CD8-positive, alpha-beta memory T cell (primary cell): Measurements from ENCODE around the gene BDP1. TPM values are rescaled to one million over a fixed set of nuclear protein-coding genes. Genes with fewer than 3 reads are reported as not detected.
"Not testable (repeated sequence)": the region's sequence is repeated elsewhere in the genome, so short reads cannot be mapped to it uniquely, and the experiment has no call there.

Experiments used
- CTCF ChIA-PET: fragments of 350-600 bp; sonication (Branson Sonifier 250); formaldehyde crosslinking; loops from one replicate; lab custom pipeline; 2021; ENCODE audit warnings: antibody characterized with exemption; lab: Charles Lee
- POLR2A ChIA-PET: fragments of 350-600 bp; sonication (Branson Sonifier 250); formaldehyde crosslinking; loops from one replicate; lab custom pipeline; 2021; ENCODE audit warnings: antibody characterized with exemption; lab: Charles Lee
- DNase-seq, 5 donors: peaks; one replicate each; pipeline versions ENCODE4 v3.0.0 to v3.0.0-alpha.2; 2020 to 2022; ENCODE audit warnings: mixed read lengths in 1 of 5
- H3K27ac ChIP-seq: one replicate; pipeline ENCODE4 v1.7.0; 2013; ENCODE audit warnings: low read depth, mild to moderate bottlenecking, low read length, moderate library complexity
- H3K27me3 ChIP-seq: 2 replicates; pipeline ENCODE4 v1.7.0; 2013; ENCODE audit warnings: low read length, mild to moderate bottlenecking; ENCODE audit not compliant: insufficient read depth, poor library complexity, severe bottlenecking
- H3K36me3 ChIP-seq: 2 replicates; pipeline ENCODE4 v1.7.0; 2013; ENCODE audit warnings: mild to moderate bottlenecking, low read length, moderate library complexity; ENCODE audit not compliant: insufficient read depth
- H3K4me1 ChIP-seq: 2 replicates; pipeline ENCODE4 v1.7.0; 2013; ENCODE audit warnings: mild to moderate bottlenecking, low read length, moderate library complexity; ENCODE audit not compliant: insufficient read depth
- H3K4me3 ChIP-seq: 2 replicates; pipeline ENCODE4 v1.7.0; 2013; ENCODE audit warnings: mild to moderate bottlenecking, low read length
- H3K9me3 ChIP-seq: 2 replicates; pipeline ENCODE4 v1.7.0; 2013; ENCODE audit warnings: mild to moderate bottlenecking, low read length
- H3K27ac Mint-ChIP-seq, 8 donors: one replicate each; pipeline ENCODE4 v1.8.0; 2020 to 2021; ENCODE audit warnings: mixed read lengths in 8 of 8, mild to moderate bottlenecking in 6 of 8, inconsistent platforms in 3 of 8, moderate library complexity in 3 of 8
- H3K27me3 Mint-ChIP-seq, 2 donors: one replicate each; pipeline ENCODE4 v1.8.0; 2020 to 2021; ENCODE audit warnings: mixed read lengths in 2 of 2, mild to moderate bottlenecking in 1 of 2, moderate library complexity in 1 of 2
- H3K36me3 Mint-ChIP-seq, 3 donors: one replicate each; pipeline ENCODE4 v1.8.0; 2020 to 2021; ENCODE audit warnings: mixed read lengths in 3 of 3, inconsistent platforms in 1 of 3, mild to moderate bottlenecking in 1 of 3
- H3K4me1 Mint-ChIP-seq, 3 donors: one replicate each; pipeline ENCODE4 v1.8.0; 2020 to 2021; ENCODE audit warnings: mixed read lengths in 3 of 3, inconsistent platforms in 1 of 3, mild to moderate bottlenecking in 1 of 3
- H3K4me3 Mint-ChIP-seq, 7 donors: one replicate each; pipeline ENCODE4 v1.8.0; 2020 to 2021; ENCODE audit warnings: mixed read lengths in 7 of 7, mild to moderate bottlenecking in 6 of 7, moderate library complexity in 4 of 7, inconsistent platforms in 2 of 7
- H3K9me3 Mint-ChIP-seq, 5 donors: one replicate each; pipeline ENCODE4 v1.8.0; 2020 to 2022; ENCODE audit warnings: mixed read lengths in 5 of 5, mild to moderate bottlenecking in 3 of 5, moderate library complexity in 2 of 5, inconsistent platforms in 1 of 5
- polyA plus RNA-seq: library from polyadenylated mRNA; unstranded; fragments of 300-500 nt; fragmentation: Illumina TruSeq; gene quantifications from one replicate; pipeline ENCODE4 v1.2.3, GENCODE V29; 2021
- total RNA-seq, 2 experiments: library from RNA; stranded (reverse); gene quantifications; one replicate each; pipeline ENCODE4 v1.2.3, GENCODE V29; 2021

Gene BDP1, protein sequence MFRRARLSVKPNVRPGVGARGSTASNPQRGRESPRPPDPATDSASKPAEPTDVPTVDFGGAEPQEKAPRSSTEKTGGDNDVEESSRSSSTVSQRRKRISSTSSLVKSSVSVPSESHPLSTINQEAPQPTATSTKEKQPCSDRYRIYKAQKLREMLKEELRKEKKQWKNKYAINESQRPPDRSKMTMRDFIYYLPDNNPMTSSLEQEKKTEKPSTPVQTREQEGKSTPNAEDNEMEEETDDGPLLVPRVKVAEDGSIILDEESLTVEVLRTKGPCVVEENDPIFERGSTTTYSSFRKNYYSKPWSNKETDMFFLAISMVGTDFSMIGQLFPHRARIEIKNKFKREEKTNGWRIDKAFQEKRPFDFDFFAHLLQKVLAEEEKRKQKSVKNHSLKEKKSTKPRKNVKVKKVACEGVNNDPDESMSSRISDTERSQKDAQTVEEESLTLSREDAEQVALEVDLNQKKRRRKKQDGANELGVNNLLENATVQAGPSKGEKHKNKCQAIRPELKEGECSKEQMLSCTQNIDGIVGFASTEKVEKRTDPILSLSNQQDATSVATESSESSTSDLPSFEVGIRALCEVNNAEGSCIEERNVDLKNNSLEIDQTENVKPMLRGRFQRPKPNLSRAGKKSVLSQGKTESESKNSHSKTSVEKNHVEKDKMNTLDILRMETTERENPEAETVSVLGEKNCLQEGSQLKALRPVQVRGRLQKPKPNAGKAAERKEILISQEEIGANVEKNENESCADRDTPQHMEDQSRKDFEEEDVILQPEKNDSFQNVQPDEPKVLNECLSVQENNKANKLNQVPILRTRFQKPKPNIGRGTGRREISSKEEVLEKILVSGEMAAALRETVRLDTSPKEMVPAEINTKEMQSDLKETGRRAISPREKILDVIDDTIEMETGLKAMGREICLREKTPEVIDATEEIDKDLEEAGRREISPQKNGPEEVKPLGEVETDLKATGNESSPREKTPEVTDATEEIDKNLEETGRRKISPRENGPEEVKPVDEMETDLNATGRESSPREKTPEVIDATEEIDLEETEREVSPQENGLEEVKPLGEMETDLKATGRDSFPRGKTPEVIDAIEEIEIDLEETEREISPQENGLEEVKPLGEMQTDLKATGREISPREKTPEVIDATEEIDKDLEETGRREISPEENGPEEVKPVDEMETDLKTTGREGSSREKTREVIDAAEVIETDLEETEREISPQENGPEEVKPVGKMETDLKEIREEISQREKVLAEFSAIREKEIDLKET (N-terminal part only)
- total RNA-seq (10 to 100 TPM; 33.4 to 35.0 TPM), polyA plus RNA-seq (18.1 TPM)

DNA sequence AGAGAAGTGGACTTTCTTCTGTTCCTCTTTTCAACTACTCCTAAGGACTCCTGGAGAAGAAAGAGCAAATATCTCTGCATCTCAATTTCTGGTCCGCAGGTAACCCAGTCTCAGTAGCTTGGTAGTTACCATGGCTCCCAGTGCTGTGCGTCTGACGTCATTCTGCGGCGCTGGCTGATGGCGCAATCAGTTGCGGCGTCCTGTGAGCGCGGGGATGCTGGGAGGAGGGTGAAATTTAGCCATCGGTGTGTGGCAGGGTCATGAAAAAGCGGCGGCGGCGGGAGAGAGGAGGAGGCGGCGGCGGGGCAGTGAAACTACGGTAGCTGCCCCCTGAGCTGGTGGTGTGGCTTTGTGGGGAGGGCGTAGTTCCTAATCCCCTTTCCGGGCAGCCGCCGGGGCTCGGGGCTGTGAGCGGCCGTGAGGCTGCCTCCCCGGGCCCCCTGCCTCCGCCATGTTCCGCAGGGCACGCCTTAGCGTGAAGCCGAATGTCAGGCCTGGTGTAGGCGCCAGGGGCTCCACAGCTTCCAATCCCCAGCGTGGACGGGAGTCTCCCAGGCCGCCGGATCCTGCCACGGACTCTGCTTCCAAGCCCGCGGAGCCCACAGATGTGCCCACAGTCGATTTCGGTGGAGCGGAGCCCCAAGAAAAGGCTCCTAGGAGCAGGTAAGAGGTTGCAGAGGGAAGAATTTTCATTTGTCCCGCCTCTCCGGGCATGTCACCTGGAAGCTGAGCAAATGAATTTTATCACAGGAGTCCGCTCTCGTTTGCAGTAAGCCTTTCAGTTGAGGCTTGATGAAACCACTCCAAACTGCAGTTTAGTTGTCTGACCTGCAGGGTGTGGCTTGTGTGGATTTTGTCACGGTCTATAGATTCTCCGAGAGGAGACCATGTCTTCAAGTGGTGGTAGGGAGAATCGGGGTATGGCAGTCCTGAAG is at the start of gene BDP1:
BDP1 (plus strand) TSS at position 225 of the 935 bp plus-strand sequence; CDS start at position 452, 227 bp downstream.
- Mint-ChIP-seq H3K27ac (peak within 1 kb of the TSS; percentile 93 to 100 (median 98)), H3K9me3 (no peaks in the 10 kb centered on the region), H3K36me3 (peaks cover 0 to 28% (median 2%) of the 10 kb centered on the region in 3 donors), H3K27me3 (peaks cover 5 to 12% of the 10 kb centered on the region in 2 donors), H3K4me3 (peak within 1 kb of the TSS; percentile 90 to 100 (median 94)), H3K4me1 (peaks cover 27 to 40% (median 32%) of the 10 kb centered on the region in 3 donors)
- Histone ChIP-seq H3K9me3 (no peaks in the 10 kb centered on the region), H3K4me3 (peak within 1 kb of the TSS; percentile 96), H3K36me3 (peaks cover 24% of the 10 kb centered on the region), H3K27ac (peak within 1 kb of the TSS; percentile 97), H3K4me1 (peaks cover 15% of the 10 kb centered on the region), H3K27me3 (no peaks in the 10 kb centered on the region)
- ChIA-PET POLR2A (interaction anchor here (0.6 to 1.4 kb wide), 2 partner anchors 14 to 145 kb away, joined by 3 to 4 read pairs; no protein-coding TSS in a partner anchor), CTCF (interaction anchor here (1.0 to 1.4 kb wide), 2 partner anchors 16 to 146 kb away, joined by 3 to 5 read pairs; no protein-coding TSS in a partner anchor)
- DNase-seq, result peak; percentile 92 to 98 (median 95)

DNA sequence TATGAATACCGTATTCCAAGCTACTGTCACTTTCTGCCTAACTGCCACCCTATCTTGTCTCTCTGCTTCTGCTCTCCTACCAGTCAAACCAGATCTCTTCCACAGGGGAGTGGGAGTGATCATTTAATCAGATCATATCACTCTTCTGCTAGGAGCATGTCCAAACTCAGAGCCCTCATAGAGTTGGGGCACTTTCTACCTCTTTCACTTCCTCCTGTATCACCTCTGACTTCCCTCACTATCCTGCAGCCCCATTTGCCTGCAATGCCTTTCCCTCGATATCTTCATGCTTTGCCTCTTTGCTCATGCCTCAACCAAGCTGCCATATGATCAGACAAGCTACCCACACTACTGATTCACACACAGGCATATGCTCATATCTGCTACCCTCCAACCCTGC is 45.4 kb upstream of the BDP1 start:
- H3K36me3 ChIP-seq, H3K4me1 ChIP-seq, H3K4me1 Mint-ChIP-seq, H3K36me3 Mint-ChIP-seq, POLR2A ChIA-PET, H3K9me3 Mint-ChIP-seq, H3K4me3 Mint-ChIP-seq, CTCF ChIA-PET, DNase-seq, H3K9me3 ChIP-seq, H3K27ac ChIP-seq, H3K4me3 ChIP-seq, H3K27me3 ChIP-seq: not testable (repeated sequence)
- peak overlapping the region in 1 of 8 donors; percentile 4 for H3K27ac Mint-ChIP-seq
- H3K27me3 Mint-ChIP-seq, result peaks cover 2 to 26% of the 10 kb centered on the region in 2 donors

DNA sequence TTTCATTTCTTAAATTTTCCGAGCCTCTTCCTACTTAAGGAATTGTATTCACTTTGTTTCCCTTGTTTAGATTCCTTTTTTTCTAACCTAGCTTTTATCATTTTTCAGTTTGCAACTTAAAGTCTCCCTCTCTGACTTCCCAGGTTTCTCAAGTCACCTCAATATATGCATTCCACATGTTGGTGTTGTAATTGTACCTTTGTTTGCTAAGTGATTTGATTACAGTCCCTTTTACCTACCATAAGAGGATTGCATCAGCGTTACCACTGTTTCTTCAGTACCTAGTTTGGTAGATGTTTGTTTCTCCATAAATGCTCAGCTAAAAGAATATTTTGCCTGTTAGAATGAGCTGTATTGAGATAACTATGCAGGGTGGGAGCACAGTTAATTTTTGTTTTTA is 39.8 kb upstream of the BDP1 start:
- H3K27ac ChIP-seq, POLR2A ChIA-PET, H3K4me3 Mint-ChIP-seq, H3K9me3 ChIP-seq, DNase-seq, H3K36me3 Mint-ChIP-seq, H3K36me3 ChIP-seq, H3K4me1 Mint-ChIP-seq, H3K27me3 ChIP-seq, H3K9me3 Mint-ChIP-seq, H3K4me1 ChIP-seq, CTCF ChIA-PET, H3K4me3 ChIP-seq: not testable (repeated sequence)
- peak overlapping the region in 1 of 8 donors; percentile 33 for H3K27ac Mint-ChIP-seq
- H3K27me3 Mint-ChIP-seq, result peaks cover 3 to 51% of the 10 kb centered on the region in 2 donors

DNA sequence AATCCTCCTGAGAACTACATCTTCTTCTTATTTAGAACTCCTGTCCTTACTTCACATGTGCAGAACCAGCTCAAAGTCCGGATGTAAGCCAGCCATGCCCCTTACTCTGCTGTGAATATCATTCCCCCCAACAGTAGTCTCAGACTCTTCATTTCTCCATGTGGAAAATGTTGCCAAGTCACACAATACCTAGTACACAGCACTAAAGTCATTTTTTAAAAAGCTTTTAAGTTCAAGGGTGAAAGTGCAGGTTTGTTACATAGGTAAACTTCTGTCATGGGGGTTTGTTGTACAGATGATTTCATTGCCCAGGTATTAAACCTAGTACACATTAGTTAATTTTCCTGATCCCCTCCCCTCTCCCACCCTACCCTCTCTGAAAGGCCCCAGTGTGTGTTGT is 37.4 kb upstream of the BDP1 start:
- H3K4me3 Mint-ChIP-seq, H3K27ac Mint-ChIP-seq, H3K9me3 Mint-ChIP-seq, H3K36me3 Mint-ChIP-seq, H3K4me3 ChIP-seq, H3K27me3 ChIP-seq, H3K27ac ChIP-seq, H3K4me1 ChIP-seq, H3K36me3 ChIP-seq, POLR2A ChIA-PET, H3K9me3 ChIP-seq, CTCF ChIA-PET, H3K4me1 Mint-ChIP-seq, DNase-seq: not testable (repeated sequence)
- peaks cover 3 to 57% of the 10 kb centered on the region in 2 donors for H3K27me3 Mint-ChIP-seq

DNA sequence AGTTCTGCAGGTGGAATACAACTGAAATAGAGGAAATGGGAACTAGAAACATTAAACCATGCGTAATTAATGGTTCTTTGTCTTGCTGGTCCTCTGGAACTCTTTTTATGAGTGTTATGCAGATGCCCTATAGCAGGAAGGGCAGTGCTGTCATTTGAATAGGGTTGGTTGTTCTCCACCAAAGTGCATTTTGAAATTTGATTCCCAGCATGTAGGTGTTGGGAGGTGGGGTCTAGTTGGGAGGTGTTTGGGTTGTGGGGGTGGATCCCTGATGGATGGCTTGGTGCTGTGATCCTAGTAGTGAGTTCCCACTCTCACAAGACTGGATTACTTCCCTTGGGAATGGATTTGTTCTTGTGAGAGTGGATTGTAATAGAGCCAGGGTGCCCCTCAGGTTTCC is 34.2 kb upstream of the BDP1 start:
- H3K27ac Mint-ChIP-seq, H3K36me3 Mint-ChIP-seq, H3K4me1 ChIP-seq, H3K4me3 Mint-ChIP-seq, H3K4me3 ChIP-seq, H3K27me3 ChIP-seq, H3K36me3 ChIP-seq, H3K27ac ChIP-seq, H3K9me3 Mint-ChIP-seq, H3K9me3 ChIP-seq, H3K4me1 Mint-ChIP-seq, CTCF ChIA-PET, POLR2A ChIA-PET, DNase-seq: not testable (repeated sequence)
- peaks cover 6 to 49% of the 10 kb centered on the region in 2 donors for H3K27me3 Mint-ChIP-seq

DNA sequence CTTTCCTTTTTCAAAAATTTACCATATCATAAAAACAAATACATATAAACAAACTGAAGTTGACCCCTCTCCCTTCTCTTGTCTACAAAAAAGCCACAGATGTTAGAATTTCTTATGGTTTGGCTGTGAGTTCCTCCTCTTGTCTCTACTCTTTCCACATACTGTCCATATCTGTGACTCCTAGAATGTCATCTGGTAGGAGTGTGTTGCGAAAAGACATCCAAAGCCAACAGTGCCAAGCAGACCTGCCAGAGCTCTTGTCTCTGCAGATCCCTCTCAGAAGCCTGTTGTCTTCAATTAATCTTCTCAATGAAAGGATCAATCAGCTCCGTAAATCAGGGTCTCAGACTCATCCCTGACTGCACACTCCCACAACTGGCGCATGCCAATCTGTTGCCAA is 31.6 kb upstream of the BDP1 start:
- DNase-seq, CTCF ChIA-PET, H3K36me3 ChIP-seq, H3K4me3 ChIP-seq, H3K9me3 ChIP-seq, POLR2A ChIA-PET, H3K4me3 Mint-ChIP-seq, H3K9me3 Mint-ChIP-seq, H3K27ac ChIP-seq, H3K4me1 ChIP-seq, H3K27ac Mint-ChIP-seq, H3K27me3 ChIP-seq, H3K4me1 Mint-ChIP-seq, H3K36me3 Mint-ChIP-seq: not testable (repeated sequence)
- H3K27me3 Mint-ChIP-seq, result peaks cover 3 to 33% of the 10 kb centered on the region in 2 donors

DNA sequence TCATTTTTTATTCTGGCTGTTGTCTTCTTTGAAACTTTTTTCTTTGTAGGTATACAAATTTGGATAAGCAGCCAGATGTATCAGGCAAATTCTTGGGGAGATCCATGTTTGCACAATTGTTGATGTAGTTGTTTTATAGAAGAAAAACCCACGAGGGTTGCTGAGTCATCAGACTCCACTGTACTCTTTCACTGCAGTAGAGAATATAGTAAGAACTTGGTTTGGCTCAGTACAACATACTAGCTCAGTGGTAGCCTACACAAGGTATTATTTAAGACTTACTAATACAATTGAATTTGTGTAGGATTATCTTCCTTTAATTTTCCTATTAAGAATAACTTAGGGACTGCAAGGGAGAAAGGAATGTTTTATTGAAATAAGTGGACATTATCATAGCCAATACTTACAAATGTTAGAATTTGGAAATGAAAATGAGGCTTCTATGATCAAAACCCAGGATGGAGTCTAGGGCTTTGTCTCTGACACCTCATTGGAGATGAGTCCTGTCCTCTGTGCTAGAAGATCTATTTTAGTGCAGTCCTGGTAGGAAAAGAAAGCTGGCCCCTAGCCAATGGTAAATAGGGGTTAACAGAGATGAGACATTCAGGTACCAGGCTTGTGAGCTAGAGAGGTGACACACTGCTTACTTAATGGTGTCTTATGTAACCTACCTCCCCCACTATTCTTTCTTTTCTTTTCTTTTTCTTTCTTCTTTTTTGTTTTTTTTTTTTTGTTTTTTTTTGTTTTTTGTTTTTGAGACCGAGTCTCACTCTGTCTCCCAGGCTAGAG is 28.6 kb upstream of the BDP1 start:
- H3K9me3 ChIP-seq, result not testable (repeated sequence)

More for the DNA sequence above, 28.6 kb upstream of the BDP1 start:
- H3K4me1 ChIP-seq, H3K4me3 ChIP-seq, H3K36me3 ChIP-seq, H3K27ac Mint-ChIP-seq, H3K27me3 ChIP-seq, H3K36me3 Mint-ChIP-seq, H3K27ac ChIP-seq, H3K4me3 Mint-ChIP-seq, POLR2A ChIA-PET, CTCF ChIA-PET, H3K4me1 Mint-ChIP-seq, H3K9me3 Mint-ChIP-seq, DNase-seq: not testable (repeated sequence)
- peaks cover 3 to 23% of the 10 kb centered on the region in 2 donors for H3K27me3 Mint-ChIP-seq
